HG02759 (cell line): ENCODE data around the gene P2RX6.
"Not testable (repeated sequence)": the region's sequence is repeated elsewhere in the genome, so short reads cannot be mapped to it uniquely, and the experiment has no call there.

Experiments
- ATAC-seq: cut with Tn5 transposase; IDR thresholded peaks from one replicate; pipeline ENCODE4 v1.9.1; 2021; ENCODE audit warnings: mild to moderate bottlenecking, moderate library complexity; ENCODE audit not compliant: unreplicated experiment

P2RX6 gene

DNA sequence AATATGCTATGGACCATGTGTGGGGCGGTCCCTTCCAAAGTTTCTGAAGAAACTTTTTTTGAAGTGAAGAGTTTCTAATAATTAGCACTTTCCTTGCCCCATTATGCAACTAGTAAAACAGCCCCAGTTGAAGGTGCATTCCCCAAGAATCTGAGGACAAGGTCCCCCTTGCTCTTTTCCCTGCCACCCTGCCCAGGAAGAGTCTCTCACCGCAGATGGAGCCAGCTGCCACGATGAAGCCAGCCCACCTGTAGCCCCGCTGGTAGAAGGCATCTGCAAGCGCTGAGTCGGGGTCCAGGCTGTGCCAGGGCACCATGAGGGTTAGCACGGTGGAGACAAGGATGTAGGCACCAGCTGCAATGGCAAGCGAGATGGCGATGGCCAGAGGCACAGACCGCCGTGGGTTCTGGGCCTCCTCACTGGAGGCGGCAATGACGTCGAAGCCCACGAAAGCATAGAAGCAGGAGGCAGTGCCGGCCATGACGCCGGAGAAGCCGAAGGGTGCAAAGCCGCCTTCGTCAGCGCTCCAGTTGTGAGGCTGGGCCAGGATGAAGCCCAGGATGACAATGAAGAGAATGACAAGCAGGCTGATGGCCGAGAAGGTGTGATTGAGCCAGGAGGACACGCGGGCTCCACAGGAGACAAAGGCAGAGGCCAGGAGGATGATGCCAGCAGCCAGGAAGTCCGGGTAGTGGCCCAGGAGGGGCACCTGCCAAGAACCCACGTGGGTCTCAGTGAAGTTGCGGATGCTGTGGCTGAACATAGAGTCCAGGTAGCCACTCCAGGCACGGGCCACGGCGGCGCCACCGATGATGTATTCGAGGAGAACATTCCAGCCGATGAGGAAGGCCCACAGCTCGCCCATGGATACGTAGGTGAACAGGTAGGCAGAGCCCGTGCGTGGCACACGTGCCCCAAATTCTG, 15.9 kb downstream of the P2RX6 start:
- no peak for ATAC-seq

DNA sequence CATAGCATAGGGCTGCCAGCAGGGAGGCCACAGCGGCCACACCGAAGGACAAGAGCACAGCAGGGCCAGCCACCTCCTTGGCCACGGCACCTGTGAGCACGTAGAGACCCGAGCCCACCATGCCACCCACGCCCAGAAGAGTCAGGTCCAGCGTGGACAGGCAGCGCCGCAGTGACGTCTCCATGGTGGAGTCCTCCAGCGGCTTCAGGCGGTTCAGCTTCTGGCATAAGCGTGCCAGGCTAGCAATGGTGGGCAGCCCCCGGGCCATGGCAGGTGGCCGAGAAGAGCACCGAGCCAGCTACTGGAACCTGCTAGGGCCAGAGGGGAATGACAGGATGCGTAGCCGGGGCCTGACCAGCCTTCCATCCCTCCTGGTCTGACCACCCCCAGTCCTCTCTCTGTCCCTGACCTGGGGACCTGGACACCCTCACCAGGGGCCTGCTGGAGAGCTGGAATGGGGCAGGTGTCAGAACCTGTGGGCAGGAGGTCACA, 16.6 kb downstream of the P2RX6 start:
- no peak for ATAC-seq

GRCh38 chr22:21032037-21032867, 17.3 kb downstream of the P2RX6 start, which contains the start of gene SLC7A4:
SLC7A4 (minus strand) TSS chr22:21032561; CDS start chr22:21031812, 749 bp downstream.
- ATAC-seq = no peak

DNA sequence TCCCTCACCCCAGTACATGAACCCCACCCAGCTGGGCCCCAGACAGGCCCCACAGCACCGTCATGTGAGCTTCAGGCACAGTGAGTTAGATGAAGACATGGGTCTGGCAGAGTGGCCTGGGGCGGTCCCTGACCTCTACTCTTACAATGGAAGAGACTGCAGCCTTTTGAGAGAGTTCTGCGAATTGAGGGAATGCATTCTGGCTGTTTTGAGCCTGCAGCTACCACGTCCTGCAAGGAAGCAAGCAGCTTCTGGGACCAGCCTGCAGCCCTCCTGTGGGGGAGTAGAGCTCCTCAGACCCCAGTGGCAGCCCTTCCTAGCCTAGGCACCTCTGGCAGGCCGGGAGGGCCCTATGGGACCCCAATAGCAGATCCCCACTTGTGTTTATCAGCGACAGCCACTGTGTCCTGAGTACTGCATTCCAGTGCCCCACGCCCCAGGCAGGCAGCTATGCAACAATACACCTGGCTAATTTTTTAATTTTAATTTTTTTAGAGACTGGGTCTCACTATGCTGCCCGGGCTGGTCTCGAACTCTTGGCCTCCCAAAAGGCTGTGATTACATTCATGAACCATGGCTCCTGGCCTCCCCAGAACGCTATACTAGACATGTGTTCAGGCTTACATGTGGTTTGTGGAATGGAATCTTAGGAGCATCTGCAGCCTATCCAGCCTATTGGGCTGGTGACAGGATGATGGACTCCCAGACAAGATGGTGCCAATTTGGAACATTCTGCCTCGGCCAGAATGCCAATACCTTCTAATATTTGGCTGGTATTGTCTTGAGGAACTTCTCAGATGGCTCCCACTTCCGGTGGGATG, 18.1 kb downstream of the P2RX6 start:
- no peak for ATAC-seq

- no peak for ATAC-seq
Observed at GRCh38 chr22:21033895-21034294, 18.9 kb downstream of the P2RX6 start.

DNA sequence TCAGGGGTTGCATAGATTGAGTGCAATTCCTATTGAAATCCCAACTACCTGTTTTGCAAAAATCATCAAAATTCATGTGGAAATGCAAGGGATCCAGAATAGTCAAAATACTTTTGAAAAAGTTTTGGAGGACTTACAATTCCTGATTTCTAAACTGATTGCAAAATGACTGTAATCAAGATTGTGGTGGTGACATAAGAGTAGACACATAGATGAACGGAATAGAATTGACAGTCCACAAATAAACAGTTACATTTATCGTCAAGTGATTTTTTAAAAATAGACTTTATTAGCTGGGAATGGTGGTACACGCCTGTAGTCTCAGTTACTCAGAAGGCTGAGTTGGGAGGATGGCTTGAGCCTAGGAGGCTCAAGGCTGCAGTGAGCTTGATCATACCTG, 20.0 kb downstream of the P2RX6 start:
- ATAC-seq = no peak

- no peak for ATAC-seq
Observed at GRCh38 chr22:21038405-21038804, 23.4 kb downstream of the P2RX6 start.

GRCh38 chr22:21039158-21039557, 24.2 kb downstream of the P2RX6 start:
- ATAC-seq = not testable (repeated sequence)

- ATAC-seq = no peak
Observed at GRCh38 chr22:21041937-21042336, 27.0 kb downstream of the P2RX6 start.

DNA sequence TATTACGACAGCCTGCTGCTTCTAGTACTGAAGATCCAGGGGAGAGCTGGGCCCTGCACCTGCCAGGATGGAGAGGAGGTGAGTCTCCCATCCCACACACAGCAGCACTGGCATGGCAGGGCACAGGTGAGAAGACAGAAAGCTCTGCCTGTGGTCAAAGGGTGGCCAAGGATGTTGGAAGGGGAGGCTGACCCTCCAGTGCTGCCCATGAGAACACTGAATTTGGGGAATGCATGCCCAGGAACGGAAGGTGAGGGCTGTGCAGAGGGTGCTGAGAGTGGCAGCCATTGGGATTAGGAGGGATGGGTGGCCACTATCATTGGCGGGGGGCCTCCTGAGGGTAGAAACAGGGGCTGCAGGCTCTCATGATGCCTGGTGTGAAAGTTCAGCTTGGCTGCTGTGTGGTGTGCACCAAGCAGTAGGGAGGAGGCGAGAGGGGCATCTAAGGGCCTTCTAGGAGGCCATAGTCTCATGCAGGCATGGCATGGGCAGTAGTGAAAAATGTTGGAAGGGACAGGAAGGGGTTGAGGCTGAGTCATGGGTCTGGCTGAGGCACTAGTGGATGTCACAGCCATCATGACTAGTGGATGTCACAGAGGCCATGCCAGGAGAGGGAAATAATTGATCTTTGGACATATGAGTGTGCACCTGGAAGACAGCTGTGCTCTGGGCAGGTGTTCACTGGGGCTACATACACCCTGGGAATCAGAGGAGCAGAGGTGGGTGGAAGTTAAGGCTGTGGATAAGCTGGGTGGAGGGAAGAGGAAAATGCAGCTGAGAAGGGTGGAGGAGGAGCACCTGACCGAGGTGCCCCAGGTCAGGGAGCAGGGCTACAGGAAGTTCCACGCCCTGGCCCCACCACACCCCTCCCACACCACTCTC, 28.3 kb downstream of the P2RX6 start:
- no peak for ATAC-seq

DNA sequence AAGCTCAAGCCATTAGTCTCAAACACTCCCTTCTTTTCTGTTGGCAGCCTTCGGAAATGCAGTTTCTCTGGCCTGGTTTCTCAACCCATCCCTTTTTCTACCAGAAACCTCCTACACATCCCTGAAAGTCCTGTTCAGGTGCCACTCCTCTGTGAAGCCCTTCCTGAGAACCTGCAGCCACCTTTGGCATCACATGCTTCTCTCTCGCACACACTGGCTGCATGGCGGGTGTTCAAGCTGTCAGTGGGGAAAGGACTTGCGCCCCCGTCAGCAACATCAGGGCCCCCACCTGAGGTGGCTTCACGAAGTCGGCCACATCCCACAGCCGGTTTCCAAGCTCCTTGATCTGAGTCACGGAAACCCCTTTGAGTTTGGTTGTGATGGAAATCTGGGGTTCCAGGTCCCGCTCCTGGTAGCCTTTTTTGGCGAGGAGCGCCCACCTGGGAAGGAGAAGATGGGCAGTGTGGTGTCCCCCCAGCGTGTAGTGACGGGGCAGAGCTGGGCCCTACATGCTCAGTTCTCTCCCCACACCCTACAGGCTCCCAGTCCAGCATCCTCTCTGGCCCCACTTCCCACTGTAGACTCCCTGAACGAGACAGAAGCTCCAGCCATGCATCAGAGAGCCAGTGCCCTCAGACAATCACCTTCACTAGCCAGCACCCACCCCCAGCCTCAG, 29.0 kb downstream of the P2RX6 start:
- no peak for ATAC-seq

DNA sequence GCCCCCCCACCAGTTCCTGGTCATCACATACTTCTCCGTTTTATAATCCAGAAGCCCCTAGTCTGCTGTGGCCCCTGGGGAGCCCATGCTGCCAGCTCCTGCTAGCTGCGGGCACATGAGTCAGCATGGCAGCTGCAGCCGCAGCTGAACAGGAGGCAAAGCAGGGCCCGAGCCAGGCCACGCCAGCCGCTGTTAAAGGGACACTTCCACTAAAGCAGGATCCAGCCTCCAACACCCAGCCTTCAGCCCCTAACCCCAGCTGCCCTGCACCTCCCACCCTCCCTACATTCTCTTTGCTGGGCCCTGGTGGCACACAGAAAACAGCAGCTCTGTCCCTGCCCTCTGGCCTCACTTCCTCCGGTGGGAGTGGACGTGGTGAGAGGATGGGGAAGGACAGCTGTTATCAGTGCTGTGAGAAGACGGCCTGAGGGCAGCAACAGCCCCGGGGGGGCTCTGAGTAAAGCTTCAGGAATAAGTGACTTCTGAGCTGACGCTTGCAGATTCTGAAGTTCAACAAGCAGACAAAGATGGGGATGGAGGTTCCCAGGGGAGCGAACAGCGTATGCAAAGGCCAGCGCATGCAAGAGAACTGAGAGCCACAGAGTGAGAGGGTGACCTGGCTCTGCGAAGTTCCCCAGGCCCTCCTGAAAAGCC, 30.1 kb downstream of the P2RX6 start:
- ATAC-seq = no peak

- ATAC-seq = peak; percentile 98
Observed at GRCh38 chr22:21045585-21046294, 30.8 kb downstream of the P2RX6 start, which contains the start of gene LRRC74B. LRRC74B (plus strand) TSS chr22:21045946; CDS start chr22:21045987, 41 bp downstream.

- ATAC-seq = no peak
Observed at GRCh38 chr22:21047035-21047661, 32.2 kb downstream of the P2RX6 start.

- no peak for ATAC-seq
Observed at GRCh38 chr22:21047730-21048129, 32.8 kb downstream of the P2RX6 start.

GRCh38 chr22:21048448-21048847, 33.5 kb downstream of the P2RX6 start:
- not testable (repeated sequence) for ATAC-seq

DNA sequence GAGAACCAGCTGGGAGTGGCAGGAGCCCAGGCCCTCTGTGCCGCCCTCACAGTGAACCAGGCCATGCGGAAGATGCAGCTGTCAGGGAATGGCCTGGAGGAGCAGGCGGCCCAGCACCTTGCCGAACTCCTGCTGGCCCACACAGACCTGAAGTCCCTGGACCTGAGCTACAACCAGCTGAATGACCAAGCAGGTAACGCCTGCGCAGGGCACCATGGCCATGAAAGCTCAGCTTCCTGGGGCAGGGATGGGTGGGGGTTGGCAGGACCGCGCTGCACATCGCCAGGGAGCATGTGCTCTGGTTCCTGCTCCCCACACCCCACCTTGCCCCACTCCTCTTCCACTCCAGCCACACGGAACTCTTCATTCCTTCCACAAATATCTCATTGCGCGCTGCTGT, 34.0 kb downstream of the P2RX6 start:
- ATAC-seq = not testable (repeated sequence)
